HepG2 (cell line): ENCODE results near the gene GAL3ST2. TPM values are rescaled to one million over a fixed set of nuclear protein-coding genes. Genes with fewer than 3 reads are reported as not detected.

Source experiments
- ARID2 ChIP-seq: sonication (generic); formaldehyde crosslinking; IDR thresholded peaks from 2 replicates; pipeline ENCODE4 v1.8.1; 2022; ENCODE audit warnings: mild to moderate bottlenecking, missing genetic modification reagents, borderline replicate concordance
- DMAP1 ChIP-seq: IDR thresholded peaks from 2 replicates; pipeline ENCODE4 v1.6.1; 2016
- FOXP1 ChIP-seq, 2 experiments: fragments of 450-650 bp in 1 of 2; IDR thresholded peaks; 2 replicates each; pipeline ENCODE4 v1.6.1; 2017 to 2018; ENCODE audit warnings: antibody characterized with exemption in 1 of 2
- GLI4 ChIP-seq: sonication (generic); formaldehyde crosslinking; IDR thresholded peaks from 2 replicates; pipeline ENCODE4 v1.5.1; 2020; ENCODE audit warnings: missing genetic modification reagents, mild to moderate bottlenecking, moderate library complexity, borderline replicate concordance
- MYC ChIP-seq: sonication (generic); formaldehyde crosslinking; IDR thresholded peaks from 2 replicates; pipeline ENCODE4 v1.9.0; 2021; ENCODE audit warnings: missing genetic modification reagents, borderline replicate concordance
- POLR2AphosphoS2 ChIP-seq: IDR thresholded peaks from 2 replicates; pipeline ENCODE4 v1.6.1; 2011; ENCODE audit warnings: low read depth, low read length, improper control_type of control experiment
- SNAPC2 ChIP-seq: sonication (generic); formaldehyde crosslinking; IDR thresholded peaks from 2 replicates; pipeline ENCODE4 v1.8.1; 2022; ENCODE audit warnings: mild to moderate bottlenecking, missing genetic modification reagents
- SOX13 ChIP-seq, 3 experiments: fragments of 450-650 bp in 1 of 3; sonication (generic) in 1 of 3; formaldehyde crosslinking in 1 of 3; IDR thresholded peaks in 2 of 3; conservative IDR thresholded peaks in 1 of 3; 2 replicates each; pipeline versions ENCODE4 v1.5.0 to v1.6.1; 2016 to 2020; ENCODE audit warnings: antibody characterized with exemption in 1 of 3, mild to moderate bottlenecking in 1 of 3, missing compliant biosample characterization in 1 of 3, missing genetic modification reagents in 1 of 3, moderate library complexity in 1 of 3
- TMF1 ChIP-seq: sonication (generic); formaldehyde crosslinking; IDR thresholded peaks from 2 replicates; pipeline ENCODE4 v1.8.1; 2022; ENCODE audit warnings: low read depth, missing genetic modification reagents
- ZC3H13 ChIP-seq: sonication (generic); formaldehyde crosslinking; IDR thresholded peaks from 2 replicates; pipeline ENCODE4 v1.8.1; 2023; ENCODE audit warnings: mild to moderate bottlenecking, missing genetic modification reagents, moderate library complexity
- ZFP1 ChIP-seq: IDR thresholded peaks from 2 replicates; pipeline ENCODE4 v1.6.1; 2016
- ZIK1 ChIP-seq: sonication (generic); formaldehyde crosslinking; IDR thresholded peaks from 2 replicates; pipeline ENCODE4 v1.5.0; 2020; ENCODE audit warnings: mild to moderate bottlenecking, low read depth, missing genetic modification reagents, borderline replicate concordance
- ZMAT3 ChIP-seq: sonication (generic); formaldehyde crosslinking; conservative IDR thresholded peaks from 2 replicates; pipeline ENCODE4 v1.7.0; 2021; ENCODE audit warnings: missing genetic modification reagents
- ZNF274 ChIP-seq: sonication (generic); formaldehyde crosslinking; IDR thresholded peaks from 2 replicates; pipeline ENCODE4 v1.5.1; 2020; ENCODE audit warnings: mild to moderate bottlenecking, missing genetic modification reagents
- ZNF468 ChIP-seq: sonication (generic); formaldehyde crosslinking; IDR thresholded peaks from 2 replicates; pipeline ENCODE4 v1.8.0; 2022; ENCODE audit warnings: mild to moderate bottlenecking, moderate library complexity, missing genetic modification reagents
- ZNF646 ChIP-seq: sonication (generic); formaldehyde crosslinking; IDR thresholded peaks from 2 replicates; pipeline ENCODE4 v1.9.0; 2021; ENCODE audit warnings: mild to moderate bottlenecking, missing genetic modification reagents
- ZNF761 ChIP-seq: sonication (generic); formaldehyde crosslinking; conservative IDR thresholded peaks from 2 replicates; pipeline ENCODE4 v1.4.0; 2020; ENCODE audit warnings: mild to moderate bottlenecking, missing genetic modification reagents
- polyA plus RNA-seq, 8 experiments: library from polyadenylated mRNA; depleted of rRNA in 3 of 8; stranded (reverse) in 7 of 8; unstranded in 1 of 8; fragments of >200 nt; fragmentation: Illumina TruSeq in 4 of 8; extraction: Trizol in 4 of 8; gene quantifications; 2 replicates each; pipeline versions ENCODE4 v1.2.1 to v1.2.3, GENCODE V29; 2011 to 2016; ENCODE audit warnings: low read depth in 4 of 8, missing spikeins in 1 of 8, mixed read lengths in 1 of 8; ENCODE audit not compliant: insufficient read depth in 1 of 8
- total RNA-seq, 5 experiments: library from RNA; depleted of rRNA; stranded (reverse); fragments of >200 nt; fragmentation: Illumina TruSeq; extraction: Trizol; gene quantifications; 2 replicates each; pipeline ENCODE4 v1.2.3, GENCODE V29; 2016; ENCODE audit warnings: low read depth in 1 of 5
- TF ChIP-seq, protein P1 (sequence below): sonication (generic); formaldehyde crosslinking; IDR thresholded peaks from 2 replicates; pipeline ENCODE4 v1.8.1; 2023; ENCODE audit warnings: mild to moderate bottlenecking, missing genetic modification reagents
- TF ChIP-seq, protein P2 (sequence below): sonication (generic); formaldehyde crosslinking; conservative IDR thresholded peaks from 2 replicates; pipeline ENCODE4 v1.4.0; 2020; ENCODE audit warnings: missing genetic modification reagents

Gene GAL3ST2
- total and polyA plus RNA-seq, 2 of the 13 experiments (the other 11 are each of a cell fraction or from before 2014, with no cell fraction given) = 0.17 to 0.20 TPM

DNA sequence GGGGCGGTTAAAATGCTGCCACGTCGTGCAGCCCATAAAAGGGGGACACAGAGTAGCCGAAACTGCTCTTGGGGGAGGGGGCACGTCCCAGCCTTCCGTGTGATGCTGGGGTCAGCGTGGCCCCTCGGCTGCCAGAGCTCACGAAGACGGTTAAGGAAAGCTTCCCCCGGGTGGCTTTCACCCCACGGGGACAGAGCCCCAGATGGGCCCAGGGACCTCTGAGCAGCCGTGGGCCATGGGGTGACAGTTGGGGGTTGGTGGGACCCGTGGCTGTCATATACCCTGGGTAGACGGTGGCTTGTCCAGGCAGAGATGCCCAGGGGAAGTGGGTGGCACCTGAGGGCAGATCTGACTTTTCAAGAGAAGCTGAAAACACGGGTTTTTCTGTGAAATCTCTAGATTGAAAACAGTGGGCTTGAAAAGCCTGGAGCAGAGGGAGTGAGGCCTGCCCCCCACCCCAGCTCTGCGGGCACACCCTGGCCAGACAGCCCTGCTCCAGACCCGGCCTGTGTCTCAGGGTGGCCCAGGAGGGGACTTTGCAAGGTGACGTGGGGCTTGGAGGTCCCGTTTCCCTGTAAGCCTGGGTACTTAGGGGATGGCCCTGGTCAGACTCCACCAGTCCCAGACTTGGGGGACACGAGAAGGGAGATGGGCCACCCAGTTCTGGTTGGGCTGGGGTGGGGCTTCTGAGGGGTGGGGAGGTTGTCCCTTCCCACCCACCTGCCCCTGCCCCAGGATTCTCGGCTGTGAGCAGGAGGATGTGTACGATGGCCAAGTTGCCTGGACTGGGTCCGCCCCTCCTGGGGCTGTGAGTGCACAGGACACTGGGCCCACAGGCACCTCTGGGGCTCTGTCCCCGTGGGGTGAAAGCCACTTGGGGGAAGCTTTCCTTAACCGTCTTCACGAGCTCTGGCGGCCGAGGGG lies 33.0 kb downstream of the GAL3ST2 start (continued):
- TF ChIP-seq ZNF646 = no peak
- TF ChIP-seq ARID2 = peak; percentile 35; the same call in 1 of the 2 replicates
- 0 out of 2 replicates have a peak, but pooled peaks have one; percentile 20 for TF ChIP-seq TMF1
- TF ChIP-seq ZMAT3 (CRISPR knock-in tag) = 0 out of 2 replicates have a peak, but pooled peaks have one; percentile 45
- peak; percentile 89; the same call in 1 of the 2 replicates for TF ChIP-seq ZNF468 (CRISPR knock-in tag)
- 0 out of 2 replicates have a peak, but pooled peaks have one; percentile 5 for TF ChIP-seq ZNF761 (CRISPR knock-in tag)
- TF ChIP-seq SNAPC2 (CRISPR knock-in tag) = 0 out of 2 replicates have a peak, but pooled peaks have one; percentile 1
- TF ChIP-seq MYC = 0 out of 2 replicates have a peak, but pooled peaks have one; percentile 26
- TF ChIP-seq GLI4 (CRISPR knock-in tag) = 0 out of 2 replicates have a peak, but pooled peaks have one; percentile 28
- no peak for TF ChIP-seq ZFP1 (CRISPR knock-in tag)
- TF ChIP-seq, protein P1, sequence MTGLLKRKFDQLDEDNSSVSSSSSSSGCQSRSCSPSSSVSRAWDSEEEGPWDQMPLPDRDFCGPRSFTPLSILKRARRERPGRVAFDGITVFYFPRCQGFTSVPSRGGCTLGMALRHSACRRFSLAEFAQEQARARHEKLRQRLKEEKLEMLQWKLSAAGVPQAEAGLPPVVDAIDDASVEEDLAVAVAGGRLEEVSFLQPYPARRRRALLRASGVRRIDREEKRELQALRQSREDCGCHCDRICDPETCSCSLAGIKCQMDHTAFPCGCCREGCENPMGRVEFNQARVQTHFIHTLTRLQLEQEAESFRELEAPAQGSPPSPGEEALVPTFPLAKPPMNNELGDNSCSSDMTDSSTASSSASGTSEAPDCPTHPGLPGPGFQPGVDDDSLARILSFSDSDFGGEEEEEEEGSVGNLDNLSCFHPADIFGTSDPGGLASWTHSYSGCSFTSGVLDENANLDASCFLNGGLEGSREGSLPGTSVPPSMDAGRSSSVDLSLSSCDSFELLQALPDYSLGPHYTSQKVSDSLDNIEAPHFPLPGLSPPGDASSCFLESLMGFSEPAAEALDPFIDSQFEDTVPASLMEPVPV = peak; percentile 56
- TF ChIP-seq ZIK1 (CRISPR knock-in tag) = peak; percentile 75; the same call in 1 of the 2 replicates
- 0 out of 2 replicates have a peak, but pooled peaks have one; percentile 3 for TF ChIP-seq ZC3H13 (CRISPR knock-in tag)
- no peak for TF ChIP-seq SOX13 (IDR thresholded peaks at IDR 0.05)
- 0 out of 4 replicates have a peak, but pooled peaks of 1 of the 2 experiments have one; percentile 27 for TF ChIP-seq SOX13 (CRISPR knock-in tag; conservative IDR thresholded peaks at IDR 0.05 in 1 of 2, IDR thresholded peaks at IDR 0.05 in 1 of 2)
- TF ChIP-seq POLR2AphosphoS2 = peak; percentile 15; the same call in 1 of the 2 replicates
- TF ChIP-seq DMAP1 (CRISPR knock-in tag) = no peak
- TF ChIP-seq, protein P2, sequence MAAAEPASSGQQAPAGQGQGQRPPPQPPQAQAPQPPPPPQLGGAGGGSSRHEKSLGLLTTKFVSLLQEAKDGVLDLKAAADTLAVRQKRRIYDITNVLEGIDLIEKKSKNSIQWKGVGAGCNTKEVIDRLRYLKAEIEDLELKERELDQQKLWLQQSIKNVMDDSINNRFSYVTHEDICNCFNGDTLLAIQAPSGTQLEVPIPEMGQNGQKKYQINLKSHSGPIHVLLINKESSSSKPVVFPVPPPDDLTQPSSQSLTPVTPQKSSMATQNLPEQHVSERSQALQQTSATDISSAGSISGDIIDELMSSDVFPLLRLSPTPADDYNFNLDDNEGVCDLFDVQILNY (CRISPR knock-in tag) = 0 out of 2 replicates have a peak, but pooled peaks have one; percentile 2
- no peak for TF ChIP-seq FOXP1 (IDR thresholded peaks at IDR 0.05)
- no peak for TF ChIP-seq FOXP1 (CRISPR knock-in tag; IDR thresholded peaks at IDR 0.05)
- peak; percentile 55; the same call in 1 of the 2 replicates for TF ChIP-seq ZNF274 (CRISPR knock-in tag)
